Central memory CD4-positive, alpha-beta T cell (primary cell): ENCODE results near the gene CDH23.

Experiments used
- DNase-seq: peaks from one replicate; pipeline ENCODE4 v3.0.0; 2022

CDH23 gene

DNA sequence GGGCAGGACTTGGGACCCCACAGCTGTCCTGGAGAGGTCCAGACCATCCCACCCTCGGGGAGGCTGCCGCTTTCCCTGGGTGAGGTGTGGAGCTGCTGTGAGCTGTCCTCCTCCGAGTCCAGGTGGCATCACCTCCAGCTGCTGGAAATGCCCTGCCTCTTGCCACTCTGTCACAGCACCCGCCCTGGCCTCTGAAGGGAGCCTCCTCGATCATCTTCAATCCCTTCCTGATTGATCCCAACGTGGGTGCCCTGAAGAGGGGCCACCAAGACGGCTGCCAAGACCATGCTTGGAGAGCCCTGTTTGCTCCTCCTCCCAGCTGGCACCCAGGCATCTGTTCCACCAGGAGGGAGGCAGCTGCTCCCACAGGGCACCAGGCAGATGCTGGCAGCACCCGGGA is 318.3 kb downstream of the CDH23 start:
- no peak for DNase-seq

GRCh38 chr10:71715860-71716259 is 319.1 kb downstream of the CDH23 start:
- DNase-seq = no peak

- DNase-seq = no peak
Measured at GRCh38 chr10:71716426-71716825, 319.7 kb downstream of the CDH23 start.

- no peak for DNase-seq
Measured at GRCh38 chr10:71717056-71717455, 320.3 kb downstream of the CDH23 start.

- no peak for DNase-seq
Measured at GRCh38 chr10:71717551-71717951, 320.8 kb downstream of the CDH23 start.

GRCh38 chr10:71718165-71718698 is 321.5 kb downstream of the CDH23 start:
- no peak for DNase-seq

DNA sequence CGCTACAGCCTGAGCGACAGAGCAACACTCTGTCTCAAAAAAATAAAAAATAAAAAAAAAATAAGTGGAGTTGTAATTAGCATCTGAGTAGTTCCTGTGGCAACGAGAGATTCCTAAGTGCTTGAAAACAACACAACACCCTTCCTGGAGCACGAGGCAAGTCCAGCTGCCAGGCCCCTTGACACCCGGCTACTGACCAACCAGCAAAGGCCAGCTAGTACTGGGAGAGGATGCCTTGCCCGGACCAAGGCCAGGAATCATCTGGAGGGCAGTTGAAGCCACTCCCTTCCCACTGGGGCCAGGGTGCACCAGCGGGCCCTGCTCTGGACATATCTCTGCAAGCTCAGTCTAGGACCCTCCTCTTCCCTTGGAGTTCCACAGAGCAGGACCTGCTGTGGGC is 322.3 kb downstream of the CDH23 start:
- DNase-seq = no peak

DNA sequence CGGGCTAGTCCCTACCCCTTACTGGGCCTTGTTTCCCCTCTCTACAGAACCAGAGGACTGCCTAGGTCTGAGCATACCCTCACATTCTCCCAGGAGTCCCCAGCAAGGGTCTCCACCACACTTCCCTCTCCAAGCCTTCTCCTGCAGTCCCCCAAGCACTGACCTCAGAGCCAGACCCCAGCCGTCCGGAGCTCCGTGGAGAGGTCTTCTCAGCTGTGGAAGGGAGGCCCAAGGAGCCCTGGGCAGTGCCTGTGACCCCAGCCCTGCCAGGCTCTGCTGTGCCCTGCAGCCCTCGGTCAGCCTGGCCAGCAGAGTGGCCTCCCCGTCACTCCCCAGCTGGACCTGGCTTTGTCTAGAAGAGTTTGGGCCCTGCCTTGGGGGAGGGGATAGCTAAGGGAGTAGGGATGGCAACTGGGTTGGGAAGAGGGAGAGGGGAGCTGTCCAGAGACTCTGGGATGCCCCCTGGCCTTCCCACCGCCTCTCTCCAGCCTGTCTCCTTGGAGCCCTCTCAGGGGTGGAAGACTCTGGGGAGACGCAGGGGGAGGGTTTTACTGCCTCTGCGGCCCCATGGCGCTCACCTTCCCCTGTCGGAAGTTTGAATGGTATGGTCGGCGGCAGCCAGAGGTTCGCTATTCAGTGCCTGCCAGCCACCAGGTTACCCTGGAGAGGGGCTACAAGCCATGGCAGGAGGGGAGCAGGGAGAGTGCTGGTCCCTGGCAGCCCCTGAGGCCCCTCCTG is 322.9 kb downstream of the CDH23 start, which contains the start of gene C10orf105:
C10orf105 (minus strand) TSS at position 315 of the 738 bp plus-strand sequence. CDS start 3,441 bp downstream, outside the sequence.
- DNase-seq = no peak

DNA sequence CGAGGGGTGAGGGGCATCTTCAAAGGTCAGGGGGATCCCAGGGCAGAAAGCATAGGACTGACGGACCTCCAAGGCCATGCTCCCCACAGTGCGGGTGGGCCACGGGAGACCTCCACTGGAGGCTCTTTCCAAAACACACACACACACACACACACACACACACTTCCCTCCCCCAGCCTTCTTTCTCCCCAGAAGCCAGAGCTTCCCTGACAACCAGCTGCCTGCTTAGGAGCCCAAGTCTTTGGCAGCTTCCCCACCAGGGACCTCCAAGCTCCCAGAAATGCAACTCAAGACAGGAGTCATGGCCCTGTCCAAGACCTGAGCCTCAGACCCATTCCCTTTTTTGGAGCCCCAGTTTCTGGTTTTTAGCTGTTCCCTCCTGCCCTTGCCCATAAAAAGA is 323.6 kb downstream of the CDH23 start:
- DNase-seq = no peak

GRCh38 chr10:71721313-71721712 is 324.6 kb downstream of the CDH23 start:
- no peak for DNase-seq

DNA sequence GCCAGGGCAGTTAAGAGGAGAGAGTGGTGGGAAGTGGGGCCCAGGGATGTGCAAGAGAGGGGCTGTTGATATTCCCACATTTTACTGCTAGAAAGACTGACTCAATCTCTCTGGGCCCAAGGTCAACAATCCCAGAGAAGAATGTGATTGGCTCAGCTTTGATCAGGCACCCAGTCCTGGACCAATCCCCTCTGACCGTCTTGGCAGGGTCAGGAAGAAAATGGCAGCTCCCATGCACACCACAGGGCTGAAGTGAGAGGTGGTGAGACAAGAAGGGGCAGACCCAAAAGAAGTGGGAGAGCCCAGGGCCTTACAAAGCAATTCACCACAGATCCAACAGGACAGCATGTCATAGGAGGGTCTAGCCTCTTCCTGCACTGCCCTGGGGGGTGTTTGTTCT is 326.1 kb downstream of the CDH23 start:
- no peak for DNase-seq

- DNase-seq = no peak
Measured at GRCh38 chr10:71723311-71723710, 326.6 kb downstream of the CDH23 start.

GRCh38 chr10:71724539-71724938 is 327.8 kb downstream of the CDH23 start:
- no peak for DNase-seq

DNA sequence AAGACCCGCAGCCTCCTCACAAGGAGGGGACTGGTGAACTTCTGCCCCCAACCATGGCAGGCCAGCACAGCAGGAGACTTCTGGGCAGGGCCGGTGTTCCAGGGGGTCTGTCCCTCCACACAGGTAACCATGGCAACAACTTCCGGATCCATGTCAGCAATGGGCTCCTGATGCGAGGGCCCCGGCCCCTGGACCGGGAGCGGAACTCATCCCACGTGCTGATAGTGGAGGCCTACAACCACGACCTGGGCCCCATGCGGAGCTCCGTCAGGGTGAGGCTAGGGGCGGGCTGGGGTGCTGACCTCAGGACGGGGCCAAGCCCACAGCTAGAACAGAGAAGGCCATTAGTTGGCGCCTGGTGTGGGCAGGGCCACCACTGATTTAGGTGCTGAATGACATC is 328.5 kb downstream of the CDH23 start:
- DNase-seq = no peak

DNA sequence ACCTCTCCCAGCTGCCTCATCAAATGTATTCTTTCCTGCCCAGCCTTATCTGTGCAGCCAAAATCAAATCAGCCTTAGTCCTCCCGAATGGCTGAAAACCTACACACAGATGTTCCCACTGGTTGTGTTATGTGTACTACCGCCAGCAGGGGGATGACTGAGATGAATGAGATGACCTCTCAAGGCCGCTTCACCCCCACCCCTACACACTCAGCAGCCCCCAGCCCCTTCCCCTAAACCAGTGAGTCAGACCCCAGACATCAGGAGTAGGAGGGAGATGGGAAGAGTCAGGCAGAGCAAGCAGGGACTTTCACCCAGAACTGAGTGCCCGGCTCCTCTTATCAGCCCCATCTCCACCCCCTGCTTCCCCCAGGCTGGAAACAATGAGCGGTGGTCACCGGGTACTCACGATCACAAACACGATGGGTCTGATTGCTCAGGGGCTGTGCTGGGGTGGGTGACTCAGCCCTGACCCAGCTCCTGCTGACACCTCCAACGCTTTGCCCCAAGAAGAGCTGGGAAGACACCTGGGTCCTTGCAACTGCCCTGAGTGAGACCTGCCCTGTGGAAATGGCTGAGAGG is 329.4 kb downstream of the CDH23 start:
- peak; percentile 36 for DNase-seq

DNA sequence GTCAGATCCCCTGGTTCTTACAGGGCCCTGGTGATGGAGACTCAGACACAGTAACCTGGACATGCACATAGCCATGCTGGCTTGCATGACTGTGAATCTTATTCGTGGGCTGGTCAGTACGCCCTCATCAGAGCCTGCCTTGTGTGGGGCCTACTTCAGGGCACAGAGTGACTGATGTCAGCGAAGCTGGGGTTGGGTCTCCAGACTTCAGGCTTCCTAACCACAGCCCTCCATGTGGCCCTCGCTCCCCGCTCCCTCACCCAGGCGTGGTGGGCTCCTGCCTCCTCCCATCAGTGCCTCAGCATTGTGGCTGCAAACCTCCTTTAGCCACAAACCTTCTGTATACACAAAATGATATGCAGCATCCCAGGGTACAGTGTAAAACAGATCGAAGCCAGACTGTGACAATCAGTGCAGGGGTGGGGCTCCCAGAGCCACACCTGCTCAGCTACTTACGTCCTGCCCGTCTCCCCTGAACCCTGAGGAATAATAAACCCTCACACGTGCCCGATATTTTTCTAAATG is 329.9 kb downstream of the CDH23 start:
- peak; percentile 58 for DNase-seq

DNA sequence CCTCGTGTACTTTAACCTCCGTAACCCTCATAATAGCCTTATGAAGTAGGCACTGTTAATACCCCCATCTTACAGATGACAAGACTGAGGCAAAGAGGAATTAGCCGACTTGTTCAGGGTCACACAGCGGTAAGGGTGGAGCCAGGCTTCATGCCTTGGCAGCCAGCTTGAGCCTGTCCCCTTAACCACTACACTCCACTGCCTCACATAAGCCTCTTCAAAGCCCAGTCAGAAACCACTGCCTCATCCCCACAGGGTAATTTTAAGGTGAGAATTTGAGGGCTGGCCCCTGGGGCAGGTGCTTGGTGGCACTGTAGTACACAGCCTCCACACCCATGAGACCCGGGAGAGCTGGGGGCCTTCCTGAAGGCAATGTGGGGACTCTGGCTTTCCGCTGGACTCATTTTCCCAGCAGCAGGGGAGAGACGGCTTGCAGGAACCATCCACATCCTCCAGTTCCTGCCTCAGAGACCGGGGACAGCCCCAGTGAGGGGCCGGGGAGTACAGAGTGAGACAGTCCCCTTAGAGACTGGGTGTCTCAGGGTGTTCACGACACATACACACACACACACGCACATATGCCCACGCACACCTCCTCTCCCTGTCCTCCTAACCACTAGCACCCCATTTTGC is 330.5 kb downstream of the CDH23 start:
- DNase-seq = peak; percentile 73

GRCh38 chr10:71727738-71728737 is 331.3 kb downstream of the CDH23 start:
- peak; percentile 83 for DNase-seq

GRCh38 chr10:71729161-71729636 is 332.5 kb downstream of the CDH23 start:
- no peak for DNase-seq

- DNase-seq = no peak
Measured at GRCh38 chr10:71731791-71732190, 335.1 kb downstream of the CDH23 start.

DNA sequence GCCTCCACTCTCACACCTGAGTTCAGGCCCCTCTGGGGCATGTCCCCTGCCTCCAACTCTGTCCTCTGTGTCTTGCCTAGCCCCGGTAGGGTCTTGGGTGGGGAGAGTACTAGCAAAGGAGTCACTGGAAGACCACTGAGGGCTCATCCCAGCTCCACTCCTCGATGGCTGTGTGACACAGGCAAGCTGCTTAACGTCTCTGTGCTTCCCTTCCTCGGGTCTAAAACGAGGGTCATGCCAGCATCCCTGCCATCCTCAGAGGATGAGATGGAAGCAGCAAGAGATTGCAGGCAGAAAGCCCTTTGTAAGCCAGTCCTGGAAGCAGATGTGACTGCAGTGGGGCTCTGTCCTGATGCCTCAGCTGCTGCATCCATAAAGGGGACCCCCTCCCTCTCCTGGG is 338.1 kb downstream of the CDH23 start:
- no peak for DNase-seq
